C4-2B (cell line): ENCODE data around the gene ARHGAP22.

Source experiments
- CTCF ChIP-seq: fragments of 450-650 bp; conservative IDR thresholded peaks from 2 replicates; pipeline ENCODE4 v1.5.1; 2017; ENCODE audit warnings: mild to moderate bottlenecking
- ZFX ChIP-seq: fragments of 450-650 bp; IDR thresholded peaks from 2 replicates; pipeline ENCODE4 v1.6.1; 2017

DNA sequence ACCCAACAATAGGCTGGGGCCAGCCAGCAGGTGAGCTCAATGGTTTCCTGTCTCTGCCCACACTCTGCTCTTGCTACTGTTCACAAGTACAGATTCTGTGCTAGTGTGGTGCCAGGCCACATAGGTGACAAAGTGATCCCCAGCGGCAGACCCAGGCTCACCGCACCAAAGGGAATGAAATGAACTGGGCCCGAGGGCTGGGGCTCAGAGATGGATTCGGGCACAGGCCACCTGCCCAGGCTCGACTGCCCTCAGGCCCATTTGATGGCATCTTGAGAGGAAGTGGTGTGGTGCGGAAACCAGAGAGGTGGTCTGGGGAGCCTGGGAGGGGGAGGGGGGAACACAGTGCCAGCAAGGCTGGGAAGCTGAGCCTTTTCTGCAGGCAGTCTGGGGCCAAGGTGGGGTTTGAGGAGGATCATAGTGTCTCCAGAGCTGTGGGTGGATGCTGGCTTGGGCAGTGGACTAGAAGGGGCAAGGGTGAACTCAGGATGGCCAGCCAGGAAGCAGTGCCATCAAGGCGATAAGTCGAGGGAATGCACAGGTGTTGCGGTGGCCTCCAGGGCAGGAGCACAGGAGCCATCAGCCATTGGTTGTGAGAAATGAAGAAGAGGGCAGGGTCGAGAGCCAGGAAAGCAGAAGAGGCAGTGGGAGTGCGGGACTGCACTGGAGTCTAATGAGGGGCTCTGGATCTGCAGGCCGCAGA lies 85.2 kb downstream of the ARHGAP22 start:
- TF ChIP-seq CTCF (no peak), ZFX (no peak)
